B cell (primary cell): Measurements from ENCODE around the gene TBX18.

Experiments
- CTCF ChIP-seq: fragments of 200-600 bp; IDR thresholded peaks from one replicate; pipeline ENCODE4 v1.8.0; 2022; ENCODE audit warnings: antibody characterized with exemption, mild to moderate bottlenecking
- EZH2 ChIP-seq: IDR thresholded peaks from 2 replicates; pipeline ENCODE4 v1.6.1; 2012; ENCODE audit warnings: borderline replicate concordance, low read depth, mild to moderate bottlenecking, moderate library complexity, low read length; ENCODE audit not compliant: insufficient read depth, poor library complexity, severe bottlenecking

DNA sequence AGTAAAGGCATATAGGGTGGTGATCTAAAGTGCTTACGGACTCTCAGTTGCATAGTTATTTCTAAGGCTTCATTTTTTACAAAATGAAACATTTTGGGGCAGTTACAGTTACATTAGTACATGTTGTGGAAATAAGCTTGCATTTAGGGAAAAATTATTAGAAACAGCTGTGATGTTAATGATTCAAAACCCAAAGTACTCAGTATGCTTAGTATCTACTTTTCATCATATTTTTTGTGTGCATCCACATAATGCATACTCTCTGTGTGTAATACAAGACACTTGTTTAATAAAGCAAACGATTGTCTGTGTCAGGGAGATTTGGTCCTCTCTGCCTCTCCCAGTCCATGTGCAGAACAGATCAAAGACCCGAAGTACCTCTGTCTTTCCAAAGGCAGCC is 11.4 kb upstream of the TBX18 start:
- TF ChIP-seq CTCF (no peak), EZH2 (no peak)
